ENCODE measurements around the gene PPP6R2. TPM values are rescaled to one million over a fixed set of nuclear protein-coding genes. Genes with fewer than 3 reads are reported as not detected.

The PPP6R2 gene
- total and polyA plus RNA-seq, 2 of the 8 experiments (the other 6 are each of a cell fraction or from before 2014, with no cell fraction given) = 25.0 to 32.2 TPM

DNA sequence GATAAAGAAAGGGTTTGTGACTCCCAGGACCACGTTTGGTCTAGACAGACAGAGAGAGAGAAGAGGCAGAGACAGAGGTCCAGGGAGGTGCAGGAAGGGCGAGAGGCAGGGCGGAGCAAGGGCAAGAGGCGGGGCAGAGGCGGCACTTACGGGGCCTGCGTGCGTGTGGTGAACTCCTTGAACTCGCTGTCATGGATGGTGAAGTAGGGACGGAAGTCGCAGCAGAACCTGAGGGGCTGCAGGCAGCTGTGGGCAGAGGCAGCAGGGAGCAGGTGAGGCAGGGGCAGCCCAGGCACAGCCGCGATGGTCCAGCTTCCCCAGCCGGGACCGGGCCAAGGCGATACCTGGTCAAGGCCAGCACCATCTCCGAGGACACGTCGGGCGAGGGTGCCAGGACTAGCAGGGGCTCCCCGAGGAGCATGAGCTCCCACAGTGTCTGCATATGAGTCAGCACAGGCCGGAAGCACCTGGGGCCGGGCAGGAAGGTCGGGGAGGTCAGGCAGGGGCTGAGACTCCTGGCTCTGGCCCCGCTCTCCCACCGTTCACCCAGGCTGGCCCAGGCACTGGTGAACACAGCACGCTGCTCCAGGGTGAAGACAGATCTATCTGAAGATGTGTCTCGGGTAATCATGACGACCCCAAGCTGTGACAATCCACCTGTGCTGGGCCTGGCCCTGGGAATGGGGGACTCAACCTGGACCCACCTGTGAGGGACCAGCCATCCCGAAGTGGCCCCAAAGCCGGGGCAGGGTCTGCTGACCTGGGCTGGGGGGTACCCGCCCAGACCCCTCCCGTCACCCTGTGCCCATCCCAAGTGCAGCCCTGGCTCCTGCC is 28.5 kb upstream of the PPP6R2 start:
- TF ChIP-seq SRF (IDR thresholded peaks at IDR 0.05; ENCODE audit: low read depth, low read length) (no peak), RFX5 (IDR thresholded peaks at IDR 0.05; ENCODE audit: borderline replicate concordance, low read depth, low read length) (no peak), ASH2L (IDR thresholded peaks at IDR 0.05; ENCODE audit: low read length) (no peak), JUND (IDR thresholded peaks at IDR 0.05; ENCODE audit: low read length) (no peak)
- Histone ChIP-seq H3K23me2 (ENCODE audit: low read depth, low read length) (no peaks in the 10 kb centered on the region; the same call in 1 of the 2 replicates), H4K91ac (replicated peaks; ENCODE audit: insufficient read length, low read length) (peak overlapping the region; percentile 42), H3K4me1 (replicated peaks in 1 of 4; ENCODE audit: control insufficient read depth in 3 of 4, insufficient read depth in 4 of 4, low read length in 3 of 4) (peaks cover 0 to 10% (median 4%) of the 10 kb centered on the region in 4 experiments; a peak in 3 of 7 replicates), H3K4ac (replicated peaks; ENCODE audit: insufficient read length, low read depth, low read length) (no peak overlapping the region), H3K79me2 (ENCODE audit: control insufficient read depth in 1 of 2, insufficient read depth in 2 of 2, low read length in 2 of 2) (no peaks in the 10 kb centered on the region), H3K18ac (ENCODE audit: extremely low read depth, low read length) (no peak overlapping the region), H3K27me3 (replicated peaks in 1 of 4; ENCODE audit: control insufficient read depth in 3 of 4, extremely low read depth in 1 of 4, insufficient read depth in 3 of 4, low read length in 3 of 4) (no peaks in the 10 kb centered on the region; a peak in 1 of 7 replicates), H3K36me3 (ENCODE audit: control insufficient read depth in 2 of 4, insufficient read depth in 4 of 4, low read length in 3 of 4) (no peaks in the 10 kb centered on the region), H4K20me1 (replicated peaks in 1 of 2; ENCODE audit: control insufficient read depth in 1 of 2, insufficient read depth in 2 of 2, low read length in 2 of 2) (no peaks in the 10 kb centered on the region), H2BK120ac (replicated peaks; ENCODE audit: low read depth, low read length) (no peak overlapping the region), H2BK12ac (ENCODE audit: low read depth, low read length) (peak overlapping the region; percentile 75; the same call in 1 of the 2 replicates), H3K14ac (ENCODE audit: insufficient read length) (no peak overlapping the region), H3K9me3 (ENCODE audit: insufficient read depth in 2 of 2, low read depth in 1 of 2, low read length in 1 of 2) (no peaks in the 10 kb centered on the region), H2BK15ac (ENCODE audit: low read length) (peak overlapping the region; percentile 72; the same call in 1 of the 2 replicates), H3K79me1 (ENCODE audit: low read depth, low read length) (no peaks in the 10 kb centered on the region), H2BK20ac (ENCODE audit: low read length) (no peak overlapping the region), H4K8ac (ENCODE audit: extremely low read depth, insufficient read depth, low read length) (no peak overlapping the region; the same call in 1 of the 2 replicates), H3K23ac (ENCODE audit: insufficient read length) (no peak overlapping the region), H3K27ac (ENCODE audit: low read depth, low read length) (no peak overlapping the region), H3K4me2 (ENCODE audit: insufficient read depth in 1 of 2, low read depth in 2 of 2, low read length in 2 of 2) (no peak overlapping the region), H3K4me3 (ENCODE audit: extremely low read depth in 1 of 4, insufficient read depth in 2 of 4, low read depth in 3 of 4, low read length in 4 of 4) (no peak overlapping the region), H2AK5ac (ENCODE audit: low read depth, low read length) (no peak overlapping the region), H4K5ac (ENCODE audit: insufficient read length, low read depth, low read length) (no peak overlapping the region), H2AFZ (ENCODE audit: low read length) (no peak overlapping the region), H3K9ac (replicated peaks in 1 of 4; ENCODE audit: extremely low read depth in 1 of 4, low read depth in 3 of 4, low read length in 3 of 4) (no peak overlapping the region; a peak in 1 of 7 replicates), H3K56ac (replicated peaks; ENCODE audit: insufficient read length, low read depth, low read length) (no peak overlapping the region), H2BK5ac (ENCODE audit: low read depth, low read length) (peak overlapping the region; percentile 71)
- 70% methylated on average over 18 of the region's 33 CpGs; no CpG with 5 or more reads in 1 of the 2 experiments for WGBS, 2 experiments (ENCODE audit: extremely low coverage in 1 of 2, insufficient coverage in 1 of 2, insufficient read length in 1 of 2, insufficient replicate concordance in 2 of 2, low coverage in 1 of 2, low lambda C conversion rate in 2 of 2, missing lambda C conversion rate in 1 of 2)
- POLR2A ChIA-PET (ENCODE audit: partially characterized antibody) = interaction anchor here (1.3 kb wide), 1 partner anchor 22 kb away, joined by 3 read pairs; no protein-coding TSS in a partner anchor
- DNase-seq (ENCODE audit: low read depth in 1 of 2, low spot score in 2 of 2) = peak in 1 of 2 experiments; percentile 59
- CTCF ChIA-PET (ENCODE audit: partially characterized antibody) = interaction anchor here (1.4 to 2.5 kb wide), 3 partner anchors 11 to 28 kb away, joined by 5 to 7 read pairs (median 5); no protein-coding TSS in a partner anchor
- FAIRE-seq = no peak
